Hypothalamus (tissue), 51 donors: ENCODE measurements around the gene DNAJC24.

Experiments
- DNase-seq, 51 donors: peaks; one replicate each; lab custom pipeline; 2025; lab: John Stamatoyannopoulos, UW

Gene DNAJC24

GRCh38 chr11:31480930-31481329 is 111.3 kb downstream of the DNAJC24 start:
- no peak for DNase-seq
